Esophagus muscularis mucosa (tissue), 3 donors: ENCODE data around the gene AGAP3.

ENCODE experiments used
- CTCF ChIP-seq, 3 experiments: fragments of 200-600 bp in 2 of 3; fragments of 450-650 bp in 1 of 3; sonication (generic) in 2 of 3; IDR thresholded peaks; one replicate each; pipeline ENCODE4 v1.5.1; 2017 to 2019; ENCODE audit warnings: antibody characterized with exemption in 3 of 3, mild to moderate bottlenecking in 2 of 3, moderate library complexity in 1 of 3
- POLR2A ChIP-seq: fragments of 450-650 bp; IDR thresholded peaks from one replicate; pipeline ENCODE4 v1.6.1; 2017; ENCODE audit warnings: antibody characterized with exemption, moderate library complexity, mild to moderate bottlenecking, low read depth

GRCh38 chr7:151113344-151114150, 27.3 kb downstream of the AGAP3 start:
- TF ChIP-seq CTCF (IDR thresholded peaks at IDR 0.05) (no peak), POLR2A (no peak)
